ENCODE results near the gene LYPD6B.
A peak's percentile ranks its signal among the peaks of the same experiment; 100 is the strongest.

LYPD6B gene

GRCh38 chr2:149039213-149039724, 770 bp downstream of the LYPD6B start:
- no peak for DNase-seq (ENCODE audit: low read depth in 2 of 2)

GRCh38 chr2:149040451-149040850, 2.0 kb downstream of the LYPD6B start:
- peak in 1 of 2 donors; percentile 21 for DNase-seq (ENCODE audit: low read depth in 2 of 2)

DNA sequence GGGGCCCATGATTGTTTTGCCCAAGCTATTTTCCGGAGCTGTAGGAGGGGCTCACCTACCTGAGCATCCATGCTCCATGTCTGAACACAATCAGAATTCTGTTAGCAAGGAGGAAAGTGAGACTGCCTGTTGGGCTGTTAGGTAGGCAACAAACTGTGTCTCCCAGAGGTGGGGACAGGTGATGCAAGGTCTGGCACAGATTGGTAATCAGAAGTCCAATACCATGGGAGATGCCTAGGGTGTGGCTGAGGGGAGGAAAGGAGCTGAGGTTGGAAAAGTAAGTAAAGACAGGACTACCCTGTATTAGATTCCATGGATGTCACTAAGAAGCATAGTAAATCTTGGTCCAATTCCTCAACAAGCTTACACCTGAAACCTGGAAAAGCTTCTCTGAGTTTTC, 3.0 kb downstream of the LYPD6B start:
- DNase-seq (ENCODE audit: low read depth in 2 of 2), result no peak

GRCh38 chr2:149042881-149043280, 4.4 kb downstream of the LYPD6B start:
- no peak for DNase-seq (ENCODE audit: low read depth in 2 of 2)

GRCh38 chr2:149044500-149044899, 6.0 kb downstream of the LYPD6B start:
- no peak for DNase-seq (ENCODE audit: low read depth in 2 of 2)

DNA sequence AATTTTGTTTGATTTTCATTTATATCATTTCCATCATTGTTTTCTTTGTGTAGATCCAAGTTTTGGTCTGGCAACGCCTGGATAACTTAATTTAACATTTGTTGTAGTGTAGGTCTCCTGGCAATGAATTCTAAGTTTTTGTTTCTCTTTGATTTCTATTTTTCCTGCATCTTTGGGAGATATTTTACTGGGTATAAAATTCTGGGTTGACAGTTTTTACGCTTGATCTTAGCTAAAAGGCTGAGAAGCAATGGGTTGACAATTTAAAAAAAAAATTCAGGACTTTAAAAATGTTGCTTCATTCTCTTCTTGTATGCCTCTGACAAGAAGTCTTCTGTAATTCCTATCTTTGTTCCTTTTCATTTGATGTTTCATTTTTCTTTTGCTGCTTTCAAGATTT, 8.6 kb downstream of the LYPD6B start:
- DNase-seq (ENCODE audit: low read depth in 2 of 2), result no peak

- no peak for DNase-seq (ENCODE audit: low read depth in 2 of 2)
These were observed 10.6 kb downstream of the LYPD6B start for GRCh38 chr2:149049142-149049541.

- no peak for DNase-seq (ENCODE audit: low read depth in 2 of 2)
These were observed 11.7 kb downstream of the LYPD6B start for GRCh38 chr2:149050188-149050587.

DNA sequence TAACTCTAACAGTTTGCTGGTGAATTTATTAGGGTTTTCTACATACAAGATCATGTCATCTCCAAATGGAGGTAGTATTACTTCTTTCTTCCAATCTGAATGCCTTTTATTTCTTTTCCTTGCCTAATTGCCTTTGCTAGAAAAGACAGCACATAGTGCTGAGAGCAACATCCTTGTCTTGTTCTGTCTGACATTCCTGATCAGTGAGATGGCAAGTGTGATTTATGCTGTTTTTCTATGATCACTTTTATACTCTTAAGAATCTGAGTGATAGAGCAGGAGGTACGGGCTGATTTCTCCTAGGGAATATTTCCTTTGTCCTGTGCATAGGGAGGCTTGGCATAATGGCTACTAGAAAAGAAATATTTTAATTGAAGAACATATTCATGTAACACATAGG, 17.3 kb downstream of the LYPD6B start:
- no peak for DNase-seq (ENCODE audit: low read depth in 2 of 2)

DNA sequence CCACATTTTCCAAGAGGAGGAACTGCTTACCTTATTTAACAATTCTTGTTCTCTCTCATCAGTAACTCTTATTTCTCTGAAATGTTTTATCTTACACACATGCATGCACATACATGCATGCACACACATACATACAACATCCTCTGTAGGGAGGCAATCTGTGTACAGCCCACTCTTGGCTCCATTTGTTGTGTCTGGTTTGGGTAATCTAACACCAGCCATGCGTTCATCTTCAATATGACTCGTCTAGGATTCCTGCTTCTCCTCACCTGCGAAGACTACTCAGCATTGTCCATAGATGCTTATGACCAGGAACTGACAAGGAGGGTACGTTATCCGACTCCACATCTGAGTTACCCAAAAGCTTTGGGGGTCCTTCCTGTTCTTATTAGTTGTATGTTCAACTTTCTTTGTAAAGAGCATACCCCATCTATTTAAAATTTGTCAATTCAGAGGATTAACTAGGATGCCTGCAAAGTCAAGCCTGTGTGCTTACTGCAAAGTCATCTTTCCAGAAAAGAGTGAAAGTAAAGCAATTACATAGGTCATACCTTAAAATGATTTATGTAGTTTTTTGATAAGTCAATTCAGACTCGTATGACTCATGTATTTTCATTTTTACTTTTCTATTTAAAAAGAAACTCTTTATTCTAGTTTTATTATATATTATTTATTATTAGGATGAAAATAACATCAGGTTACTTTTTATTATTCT, 18.2 kb downstream of the LYPD6B start:
- no peak for DNase-seq (ENCODE audit: low read depth in 2 of 2)

DNA sequence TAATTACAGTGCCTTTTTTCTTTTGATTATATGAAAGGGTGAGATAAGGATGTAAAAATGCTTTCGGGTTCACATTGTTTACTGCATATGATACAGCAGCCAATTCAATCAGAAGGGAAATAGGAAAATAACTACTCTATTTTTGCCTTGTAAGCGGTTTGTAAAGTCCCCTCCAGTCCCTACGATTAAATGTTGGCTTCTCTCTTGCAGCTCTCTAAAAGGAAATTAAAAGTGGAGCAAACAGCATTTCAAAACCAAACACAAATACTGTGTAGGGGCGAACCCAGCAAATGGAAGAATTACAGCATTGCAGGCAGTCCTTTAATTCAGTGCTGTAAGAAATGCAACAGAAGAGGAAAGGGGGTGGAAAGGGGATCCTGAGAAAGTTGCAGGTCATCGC, 18.9 kb downstream of the LYPD6B start:
- no peak for DNase-seq (ENCODE audit: low read depth in 2 of 2)

DNA sequence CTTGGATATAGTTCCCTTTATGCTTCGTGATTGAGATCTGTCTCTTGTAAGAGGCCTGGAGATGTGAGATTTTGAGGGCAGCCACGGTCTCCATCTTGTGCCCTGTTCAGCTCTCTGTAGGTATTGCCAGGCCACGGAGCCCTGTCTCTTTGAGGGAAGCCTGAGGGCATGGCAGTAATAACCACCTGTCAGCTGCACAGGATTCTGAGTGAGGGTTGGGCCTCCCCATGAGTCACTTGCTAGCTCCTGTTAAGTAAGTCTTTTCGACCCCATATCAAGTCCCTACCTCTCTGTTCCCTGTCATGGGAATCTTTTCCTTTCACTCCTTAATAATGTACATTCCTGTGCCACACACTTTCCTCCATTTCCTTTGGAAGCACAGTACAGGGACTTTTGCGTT, 20.4 kb downstream of the LYPD6B start:
- DNase-seq (ENCODE audit: low read depth in 2 of 2), result no peak

DNA sequence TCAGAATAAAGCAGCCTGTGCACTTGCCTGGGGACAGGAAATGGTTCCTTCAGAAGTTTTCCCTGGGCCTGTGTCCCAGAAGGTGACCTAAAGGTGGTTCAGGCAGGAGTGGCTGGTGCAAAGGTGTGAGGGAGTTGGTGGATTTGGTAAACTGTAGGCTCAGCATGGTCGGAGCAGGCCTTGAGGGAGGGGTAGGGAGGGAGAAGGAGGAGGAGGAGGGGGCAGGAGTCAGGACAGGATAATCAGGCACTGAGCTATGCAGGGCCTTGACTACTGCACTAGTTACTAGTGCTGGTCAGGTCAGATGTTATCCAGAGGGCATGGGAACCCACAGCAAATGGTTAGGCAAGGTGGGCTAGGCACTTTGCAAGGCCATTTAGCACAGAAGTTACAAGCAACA, 21.3 kb downstream of the LYPD6B start:
- no peak for DNase-seq (ENCODE audit: low read depth in 2 of 2)

DNA sequence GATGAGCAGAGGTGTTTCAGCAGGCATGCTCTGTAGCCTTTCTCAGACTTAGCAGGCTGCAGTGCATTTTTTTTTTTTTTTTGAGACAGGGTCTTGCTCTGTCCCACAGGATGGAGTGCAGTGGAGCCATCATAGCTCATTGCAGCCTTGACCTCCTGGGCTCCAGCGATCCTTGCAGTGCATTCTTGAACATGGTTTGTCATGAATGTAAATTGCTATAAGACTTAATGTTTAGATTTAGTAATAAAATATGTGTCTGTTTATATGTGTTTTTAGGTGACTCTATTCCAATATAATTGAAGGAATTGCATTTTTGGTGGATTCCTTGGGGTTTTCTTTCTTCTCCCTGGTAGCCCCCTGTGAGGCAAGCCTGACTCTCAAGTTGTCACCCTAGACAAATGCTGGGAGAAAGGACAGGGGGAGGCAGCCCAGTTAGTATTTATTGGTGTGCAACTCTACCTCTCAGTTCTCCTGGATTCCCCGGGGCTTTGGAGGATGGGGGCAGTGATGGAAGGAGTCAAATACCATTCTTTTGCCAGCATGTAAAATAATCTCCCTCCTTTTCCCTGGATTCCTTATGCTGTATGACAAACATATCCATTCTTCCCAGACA, 22.7 kb downstream of the LYPD6B start:
- DNase-seq (ENCODE audit: low read depth in 2 of 2), result no peak

- DNase-seq (ENCODE audit: low read depth in 2 of 2), result no peak
These were observed 24.0 kb downstream of the LYPD6B start for GRCh38 chr2:149062531-149062930.

DNA sequence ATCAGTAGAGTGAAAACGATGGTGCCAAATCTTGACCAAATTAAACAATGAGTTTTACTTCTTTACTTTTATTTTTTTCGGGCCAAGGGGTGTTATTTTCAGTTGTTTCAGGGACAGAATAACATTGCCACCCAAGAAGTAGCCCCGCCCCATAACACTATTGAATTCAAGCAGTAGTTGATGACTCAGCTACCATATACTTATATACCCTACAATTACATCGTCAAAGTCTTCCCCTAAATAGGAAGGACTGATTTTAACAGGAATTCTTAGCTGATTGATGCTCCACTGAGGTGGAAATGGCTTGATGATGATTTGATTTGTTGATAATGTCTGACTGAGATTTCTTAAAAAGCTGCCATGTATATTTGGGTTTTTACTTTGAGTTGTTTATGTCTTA, 24.7 kb downstream of the LYPD6B start:
- DNase-seq (ENCODE audit: low read depth in 2 of 2), result no peak

- DNase-seq (ENCODE audit: low read depth in 2 of 2), result no peak
These were observed 25.9 kb downstream of the LYPD6B start for GRCh38 chr2:149064365-149064841.

GRCh38 chr2:149064856-149065630, 26.5 kb downstream of the LYPD6B start:
- no peak for DNase-seq (ENCODE audit: low read depth in 2 of 2)

DNA sequence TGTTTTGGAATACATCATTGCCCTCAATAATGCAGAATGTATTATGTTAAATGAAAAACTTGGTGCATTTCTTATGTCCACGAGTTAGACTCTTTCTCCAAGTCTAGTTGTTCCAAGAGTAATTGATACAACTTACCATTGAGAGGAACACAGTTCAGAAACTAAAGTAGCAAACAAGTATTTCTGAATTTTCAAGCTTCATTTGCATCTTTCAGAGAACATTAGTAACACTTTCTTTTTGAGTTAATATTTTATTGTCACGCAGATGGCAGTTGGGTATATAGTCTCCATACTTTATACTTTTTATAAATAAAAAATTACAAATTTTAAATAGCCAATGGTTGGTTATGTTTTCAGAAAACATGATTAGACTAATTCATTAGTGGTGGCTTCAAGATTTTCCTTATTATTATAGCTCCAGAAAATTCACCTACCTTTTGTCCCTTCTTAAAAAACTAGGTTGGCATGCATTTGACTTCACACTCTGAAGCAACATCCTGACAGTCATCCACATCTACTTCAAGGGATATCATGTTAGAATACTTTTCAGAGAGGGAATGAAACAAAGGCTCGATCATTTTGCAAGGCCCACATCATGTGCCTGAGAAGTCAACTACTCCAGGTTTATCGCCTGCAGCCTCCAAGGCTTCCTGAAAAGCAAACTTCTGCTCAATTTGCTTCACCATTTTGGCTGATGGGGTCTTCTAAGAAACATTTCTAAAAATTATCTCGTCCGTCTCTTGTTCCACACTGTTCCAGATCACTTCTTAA, 29.9 kb downstream of the LYPD6B start:
- no peak for DNase-seq (ENCODE audit: low read depth in 2 of 2)

DNA sequence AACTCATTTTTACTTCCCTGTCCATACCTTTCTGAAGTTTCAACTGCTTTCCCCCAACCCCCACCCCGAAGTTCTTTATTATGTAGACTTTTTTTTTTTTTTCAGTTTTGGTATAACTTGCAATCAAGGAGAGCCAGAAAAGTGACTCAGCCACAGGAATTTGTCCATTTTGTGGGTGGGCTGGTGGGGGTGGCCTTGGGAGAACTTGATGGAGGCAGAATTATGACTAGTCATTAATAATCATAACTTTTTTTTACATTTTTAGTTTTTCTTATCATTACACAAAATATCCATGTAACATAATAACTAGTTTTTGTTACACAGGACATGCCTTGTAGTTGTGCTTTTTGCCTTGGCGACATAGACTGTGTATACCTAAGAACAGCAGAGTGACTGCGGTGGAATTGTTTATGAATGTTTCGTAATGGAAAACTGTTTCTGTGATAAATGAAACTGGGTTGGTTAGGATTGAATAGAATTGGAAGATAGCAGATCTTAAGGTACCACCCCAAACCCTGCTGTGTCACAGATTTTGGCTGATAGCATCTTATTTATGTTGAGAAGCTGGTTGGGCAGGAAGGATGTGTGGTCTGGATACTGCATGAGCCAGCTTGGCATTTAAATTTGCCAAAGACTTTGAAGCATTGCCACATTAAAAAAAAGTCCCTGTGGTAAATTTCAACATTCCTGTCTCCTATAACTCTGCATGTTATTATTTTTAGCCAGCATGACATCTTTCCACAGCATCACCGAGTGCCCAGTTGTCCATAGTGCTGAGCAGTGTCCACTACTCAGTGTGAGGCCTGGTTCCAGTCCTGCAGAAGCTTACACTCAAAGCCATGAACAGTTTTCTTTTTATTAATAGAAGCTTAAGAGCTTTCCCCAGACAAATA, 30.7 kb downstream of the LYPD6B start:
- DNase-seq (ENCODE audit: low read depth in 2 of 2), result no peak

All from stimulated activated CD8-positive, alpha-beta memory T cell treated with anti-CD3 and anti-CD28 coated beads, Interleukin-2, amount 100 ng/mL, for 1 hour (primary cell).